Measurements from ENCODE around the gene FADS6. TPM values are rescaled to one million over a fixed set of nuclear protein-coding genes. Genes with fewer than 3 reads are reported as not detected.

Gene FADS6
- total and polyA plus RNA-seq, 9 donors: 0.12 to 0.42 TPM; not detected in 7

DNA sequence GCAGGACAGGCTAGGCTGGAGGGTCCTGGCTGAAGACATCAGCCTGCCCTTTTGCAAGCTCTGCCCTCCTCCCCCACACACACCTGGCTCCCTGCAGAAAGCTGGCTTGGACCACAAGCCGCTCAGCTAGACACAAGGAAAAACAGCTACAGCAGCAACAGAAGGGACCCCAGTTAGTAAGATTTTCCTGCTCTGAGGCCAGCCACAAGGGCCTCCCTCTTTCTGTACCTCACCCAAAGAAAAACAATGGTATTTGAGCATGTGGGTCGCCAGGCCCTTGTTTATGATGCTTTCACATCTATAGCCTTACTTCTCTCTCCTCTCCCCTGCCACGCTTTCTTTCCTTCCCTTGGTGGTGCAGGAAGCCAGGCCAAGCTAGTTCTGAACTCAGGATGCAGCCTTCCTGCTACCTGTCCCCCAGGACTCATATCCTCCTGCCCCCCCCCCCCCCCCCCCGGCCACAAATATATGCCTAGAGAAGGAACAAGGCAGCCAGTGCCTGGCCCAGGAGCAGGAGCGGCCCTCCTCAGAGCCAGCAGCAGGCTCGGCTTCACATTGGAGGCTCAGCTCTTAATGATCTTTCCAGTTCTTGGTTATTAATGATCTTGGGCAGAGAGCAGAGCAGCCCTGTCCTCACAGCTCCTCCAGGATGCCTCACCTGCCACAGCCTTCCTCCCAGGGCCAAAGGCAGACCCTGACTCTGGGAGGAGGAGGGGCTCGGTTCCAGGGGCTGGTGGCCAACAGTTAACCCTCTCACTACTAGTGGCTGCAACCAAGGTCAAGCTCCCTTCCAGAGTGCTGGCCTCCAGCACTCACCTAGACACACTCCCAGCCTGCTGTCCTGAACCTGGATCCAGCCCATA lies 53.2 kb downstream of the FADS6 start:
- intact Hi-C loops (cut with DNase I): no loop called here
- WGBS, 3 donors: 49 to 56% (median 56%) methylated on average over 6 of the region's 7 CpGs
- Histone ChIP-seq H3K27ac (peak overlapping the region in 1 of 2 donors; percentile 26), H3K9me3 (no peaks in the 10 kb centered on the region), H3K4me3 (no peak overlapping the region), H3K36me3 (no peaks in the 10 kb centered on the region), H3K4me1 (ENCODE audit: insufficient read depth) (peaks cover 9% of the 10 kb centered on the region), H3K27me3 (no peaks in the 10 kb centered on the region)
- no peak for DNase-seq
- TF ChIP-seq POLR2A (IDR thresholded peaks at IDR 0.05): no peak
- TF ChIP-seq, protein P1, sequence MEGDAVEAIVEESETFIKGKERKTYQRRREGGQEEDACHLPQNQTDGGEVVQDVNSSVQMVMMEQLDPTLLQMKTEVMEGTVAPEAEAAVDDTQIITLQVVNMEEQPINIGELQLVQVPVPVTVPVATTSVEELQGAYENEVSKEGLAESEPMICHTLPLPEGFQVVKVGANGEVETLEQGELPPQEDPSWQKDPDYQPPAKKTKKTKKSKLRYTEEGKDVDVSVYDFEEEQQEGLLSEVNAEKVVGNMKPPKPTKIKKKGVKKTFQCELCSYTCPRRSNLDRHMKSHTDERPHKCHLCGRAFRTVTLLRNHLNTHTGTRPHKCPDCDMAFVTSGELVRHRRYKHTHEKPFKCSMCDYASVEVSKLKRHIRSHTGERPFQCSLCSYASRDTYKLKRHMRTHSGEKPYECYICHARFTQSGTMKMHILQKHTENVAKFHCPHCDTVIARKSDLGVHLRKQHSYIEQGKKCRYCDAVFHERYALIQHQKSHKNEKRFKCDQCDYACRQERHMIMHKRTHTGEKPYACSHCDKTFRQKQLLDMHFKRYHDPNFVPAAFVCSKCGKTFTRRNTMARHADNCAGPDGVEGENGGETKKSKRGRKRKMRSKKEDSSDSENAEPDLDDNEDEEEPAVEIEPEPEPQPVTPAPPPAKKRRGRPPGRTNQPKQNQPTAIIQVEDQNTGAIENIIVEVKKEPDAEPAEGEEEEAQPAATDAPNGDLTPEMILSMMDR (IDR thresholded peaks at IDR 0.05): no peak

DNA sequence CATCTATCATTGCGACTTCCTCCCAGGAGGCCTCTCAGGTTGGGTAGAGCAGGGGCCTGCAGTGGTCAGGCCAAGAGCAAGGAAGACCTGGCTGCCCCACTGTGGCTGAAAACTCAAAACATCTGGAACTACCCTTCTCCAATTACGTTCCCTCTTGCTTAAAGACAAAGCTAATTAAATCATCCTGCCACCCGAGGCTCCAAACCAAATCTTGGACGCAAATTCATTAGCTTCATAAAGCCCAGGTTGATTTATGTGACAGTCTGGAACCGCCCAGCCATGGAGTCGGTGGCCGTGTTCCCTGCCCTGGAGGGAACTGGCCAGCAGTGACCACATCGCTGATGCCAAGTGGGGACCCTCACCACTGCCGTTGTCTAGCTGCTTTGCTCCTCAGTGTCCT lies 55.2 kb downstream of the FADS6 start:
- TF ChIP-seq EP300 (IDR thresholded peaks at IDR 0.05) (no peak), POLR2A (IDR thresholded peaks at IDR 0.05) (no peak)
- TF ChIP-seq, protein P1 (IDR thresholded peaks at IDR 0.05): no peak

DNA sequence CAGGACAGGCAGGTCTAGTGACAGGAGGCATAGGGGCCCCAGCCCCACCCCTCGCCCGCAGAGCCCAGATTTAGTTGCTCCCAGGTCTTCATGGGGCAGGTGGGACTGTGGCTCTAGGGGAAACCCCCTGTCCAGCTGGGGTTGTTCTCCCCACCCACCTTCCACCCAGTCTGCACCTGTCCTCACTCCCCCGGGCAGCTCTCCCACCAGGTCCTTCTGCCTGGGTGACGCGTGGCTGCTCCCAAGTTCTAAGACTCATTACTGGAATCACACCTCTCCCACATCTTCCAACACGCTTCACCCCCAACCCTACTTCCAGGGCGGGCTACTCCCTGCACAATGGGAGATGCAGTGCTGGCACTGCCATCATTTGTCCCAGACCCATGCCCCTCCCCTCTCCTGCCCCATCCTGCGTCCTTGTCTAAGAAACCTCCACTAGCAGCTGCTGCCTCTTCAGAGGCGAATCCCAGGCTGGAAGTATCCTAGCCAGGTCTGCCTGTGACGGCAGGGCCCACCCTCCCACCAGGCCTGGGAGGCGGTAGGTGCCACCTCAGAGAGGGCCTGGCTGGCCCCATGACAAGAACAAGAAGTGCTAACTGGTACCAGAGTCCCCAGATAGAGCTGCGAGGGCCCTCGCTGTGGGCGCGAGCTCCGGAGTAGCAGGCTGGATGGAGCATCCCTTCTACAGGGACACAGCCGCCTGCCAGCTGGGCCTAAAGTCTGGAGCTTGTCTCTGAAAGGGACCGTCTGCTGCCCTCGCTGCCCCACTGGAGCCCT lies 56.6 kb downstream of the FADS6 start:
- TF ChIP-seq, protein P1 (IDR thresholded peaks at IDR 0.05): no peak
- no peak for TF ChIP-seq POLR2A (IDR thresholded peaks at IDR 0.05)
- TF ChIP-seq EP300 (IDR thresholded peaks at IDR 0.05): no peak
- Histone ChIP-seq H3K27me3 (no peaks in the 10 kb centered on the region), H3K27ac (no peak overlapping the region), H3K4me3 (no peak overlapping the region), H3K4me1 (ENCODE audit: insufficient read depth) (peaks cover 9% of the 10 kb centered on the region), H3K9me3 (no peaks in the 10 kb centered on the region), H3K36me3 (no peaks in the 10 kb centered on the region)
- DNase-seq: no peak
- intact Hi-C loops (cut with DNase I): no loop called here
- 93 to 96% (median 95%) methylated on average over 19 of the region's 19 CpGs for WGBS, 3 donors

More for the DNA sequence above, 55.2 kb downstream of the FADS6 start:
- H3K36me3 ChIP-seq: no peaks in the 10 kb centered on the region
- peaks cover 9% of the 10 kb centered on the region for H3K4me1 ChIP-seq (ENCODE audit: insufficient read depth)
- no peaks in the 10 kb centered on the region for H3K27me3 ChIP-seq
- H3K9me3 ChIP-seq: no peaks in the 10 kb centered on the region
- intact Hi-C loops (cut with DNase I): no loop called here
- no peak overlapping the region for H3K4me3 ChIP-seq
- DNase-seq: no peak
- WGBS, 3 donors: 78 to 83% (median 82%) methylated on average over 9 of the region's 9 CpGs
- no peak overlapping the region for H3K27ac ChIP-seq

DNA sequence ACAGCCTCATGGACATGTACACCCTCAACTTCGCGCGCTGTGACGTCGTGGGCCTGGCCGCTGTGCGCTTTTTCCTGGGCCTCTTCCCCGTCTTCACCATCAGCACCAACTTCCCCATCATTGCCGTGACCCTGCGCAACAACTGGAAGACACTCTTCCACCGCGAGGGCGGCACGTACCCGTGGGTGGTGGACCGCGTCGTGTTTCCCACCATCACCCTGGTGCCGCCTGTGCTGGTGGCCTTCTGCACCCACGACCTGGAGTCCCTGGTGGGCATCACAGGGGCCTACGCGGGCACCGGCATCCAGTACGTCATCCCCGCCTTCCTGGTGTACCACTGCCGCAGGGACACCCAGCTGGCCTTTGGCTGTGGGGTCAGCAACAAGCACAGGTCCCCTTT lies 57.2 kb downstream of the FADS6 start:
- H3K27me3 ChIP-seq: no peaks in the 10 kb centered on the region
- intact Hi-C loops (cut with DNase I): no loop called here
- H3K9me3 ChIP-seq: no peaks in the 10 kb centered on the region
- no peak overlapping the region for H3K27ac ChIP-seq
- DNase-seq: no peak
- peaks cover 5% of the 10 kb centered on the region for H3K4me1 ChIP-seq (ENCODE audit: insufficient read depth)
- H3K4me3 ChIP-seq: no peak overlapping the region
- TF ChIP-seq POLR2A (IDR thresholded peaks at IDR 0.05) (no peak), EP300 (IDR thresholded peaks at IDR 0.05) (no peak)
- TF ChIP-seq, protein P1 (IDR thresholded peaks at IDR 0.05): no peak
- H3K36me3 ChIP-seq: no peaks in the 10 kb centered on the region
- 96% methylated on average over 26 of the region's 26 CpGs for WGBS, 3 donors

All from ovary (tissue), 9 donors.